HG03064 (cell line): ENCODE data around the gene PELI2.

Experiments used
- ATAC-seq: cut with Tn5 transposase; IDR thresholded peaks from one replicate; pipeline ENCODE4 v1.9.1; 2021; ENCODE audit warnings: low read depth; ENCODE audit not compliant: unreplicated experiment

PELI2 gene

DNA sequence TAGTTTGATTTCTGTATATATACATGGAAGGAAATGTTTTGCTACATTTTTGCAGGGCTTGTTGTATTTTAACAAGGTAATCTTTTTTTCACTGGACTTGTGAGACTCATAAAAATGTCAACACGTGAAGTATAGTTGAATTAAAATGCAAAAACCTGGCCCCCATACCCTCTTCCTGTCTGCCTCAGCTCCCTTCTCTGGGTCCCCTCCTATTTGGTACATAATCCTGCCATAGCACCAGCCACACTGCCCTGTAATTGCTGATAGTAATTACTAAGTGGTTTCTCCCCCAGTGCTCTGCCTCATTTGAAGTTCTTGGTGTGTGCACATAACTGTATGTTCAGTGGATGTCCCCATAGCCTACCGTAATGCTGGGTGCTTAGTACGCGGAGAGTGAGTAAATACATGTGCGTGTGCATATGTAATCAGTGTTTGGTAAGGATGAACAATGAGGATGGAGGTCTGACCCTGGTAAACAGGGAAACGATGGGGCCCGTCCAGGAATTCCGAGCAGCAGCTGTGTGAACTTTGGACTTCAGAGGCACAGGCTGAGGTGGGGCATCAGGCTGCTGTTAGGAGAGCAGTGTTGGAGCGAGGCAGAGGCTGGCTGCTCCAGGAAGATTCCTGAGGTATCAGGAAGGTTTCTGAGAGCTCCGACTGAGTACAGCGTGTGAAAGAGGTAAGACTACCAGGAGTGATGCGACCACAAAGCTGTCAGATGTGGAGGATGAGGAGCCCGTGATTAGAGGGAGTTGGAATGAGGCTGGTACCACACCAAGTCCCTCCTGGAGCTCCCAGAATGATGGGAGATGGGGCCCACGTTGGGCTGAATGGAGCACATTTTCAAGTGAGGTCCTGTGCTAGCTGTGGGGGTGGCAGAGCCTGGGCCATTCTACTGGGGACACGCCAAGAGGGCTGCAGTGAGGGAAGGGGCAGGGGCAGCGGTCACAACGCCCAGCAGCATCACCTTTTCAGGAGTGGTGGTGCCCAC is 106.8 kb downstream of the PELI2 start:
- no peak for ATAC-seq

DNA sequence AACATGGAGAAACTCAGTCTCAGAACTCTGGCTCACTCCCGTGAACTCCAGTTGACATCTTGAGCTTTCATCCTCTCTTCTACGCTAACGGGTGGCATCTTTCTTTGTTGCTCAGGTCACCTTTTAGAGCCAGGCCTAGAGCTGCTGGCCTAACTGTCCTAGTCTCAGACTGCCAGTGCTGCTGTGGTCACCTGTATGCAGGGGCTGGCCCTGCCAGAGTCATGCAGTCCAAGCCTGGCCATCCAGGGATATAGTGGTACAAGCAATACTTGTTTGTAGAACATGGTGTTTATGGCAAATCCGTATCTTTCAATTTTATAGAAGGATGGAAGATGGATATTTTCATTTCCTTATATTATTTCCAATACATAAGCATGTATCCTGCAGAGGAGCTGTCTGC is 117.2 kb downstream of the PELI2 start:
- no peak for ATAC-seq

DNA sequence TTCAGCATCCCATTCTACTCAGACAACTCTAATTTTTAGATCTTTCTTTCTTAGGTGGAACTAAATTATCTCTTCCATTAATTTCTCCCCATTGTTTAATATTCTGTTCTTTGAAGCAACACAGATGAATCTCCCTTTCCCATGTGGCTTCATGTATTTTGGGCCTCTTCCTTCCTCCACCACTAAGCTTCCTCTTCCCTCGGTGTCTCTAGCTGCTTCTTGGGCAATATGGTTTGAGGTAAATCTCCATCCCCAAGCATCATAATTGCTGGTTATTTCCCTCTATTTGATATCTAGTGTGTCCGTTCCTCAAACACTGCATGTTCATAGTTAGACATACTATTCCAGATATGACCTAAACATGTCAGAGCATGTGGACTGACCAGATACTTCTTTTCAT is 119.2 kb downstream of the PELI2 start:
- no peak for ATAC-seq

DNA sequence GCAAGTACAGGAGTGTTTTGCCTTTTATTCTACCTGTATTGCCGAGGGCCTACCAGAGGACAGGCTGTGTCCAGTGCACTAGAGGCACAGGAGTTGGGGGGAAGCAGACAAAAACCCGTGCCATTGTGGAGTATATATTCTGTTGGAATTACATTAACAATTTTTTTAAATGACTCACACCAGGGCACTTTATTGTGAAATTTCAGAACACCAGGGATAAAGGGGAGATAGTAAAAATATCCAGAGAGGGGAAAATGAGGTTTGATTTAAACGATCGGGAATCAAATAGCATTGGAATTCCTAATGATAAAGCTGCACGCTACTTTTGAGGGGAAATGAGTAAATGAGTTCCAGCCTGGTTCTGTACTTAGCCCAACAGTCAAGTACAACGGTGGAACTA is 123.2 kb downstream of the PELI2 start:
- no peak for ATAC-seq

DNA sequence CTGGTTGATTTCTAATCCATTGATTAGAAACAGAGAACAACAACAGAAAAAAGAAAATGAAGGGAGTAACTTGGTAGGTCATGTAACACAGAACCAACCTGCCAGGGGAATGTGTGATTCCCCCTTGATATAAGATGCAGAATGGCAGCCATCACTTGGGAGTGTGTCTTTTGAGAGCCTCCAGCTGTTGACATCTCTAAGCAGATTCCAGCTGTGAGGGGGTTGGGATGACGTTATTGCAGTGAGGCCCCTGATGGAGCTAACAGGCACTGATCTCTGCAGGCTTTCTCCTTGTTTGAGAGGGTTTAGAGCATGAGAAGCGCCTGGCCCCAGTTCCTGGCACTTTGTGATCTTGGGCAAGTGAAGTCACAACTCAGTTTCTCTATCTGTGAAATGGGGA is 124.9 kb downstream of the PELI2 start:
- ATAC-seq: no peak

DNA sequence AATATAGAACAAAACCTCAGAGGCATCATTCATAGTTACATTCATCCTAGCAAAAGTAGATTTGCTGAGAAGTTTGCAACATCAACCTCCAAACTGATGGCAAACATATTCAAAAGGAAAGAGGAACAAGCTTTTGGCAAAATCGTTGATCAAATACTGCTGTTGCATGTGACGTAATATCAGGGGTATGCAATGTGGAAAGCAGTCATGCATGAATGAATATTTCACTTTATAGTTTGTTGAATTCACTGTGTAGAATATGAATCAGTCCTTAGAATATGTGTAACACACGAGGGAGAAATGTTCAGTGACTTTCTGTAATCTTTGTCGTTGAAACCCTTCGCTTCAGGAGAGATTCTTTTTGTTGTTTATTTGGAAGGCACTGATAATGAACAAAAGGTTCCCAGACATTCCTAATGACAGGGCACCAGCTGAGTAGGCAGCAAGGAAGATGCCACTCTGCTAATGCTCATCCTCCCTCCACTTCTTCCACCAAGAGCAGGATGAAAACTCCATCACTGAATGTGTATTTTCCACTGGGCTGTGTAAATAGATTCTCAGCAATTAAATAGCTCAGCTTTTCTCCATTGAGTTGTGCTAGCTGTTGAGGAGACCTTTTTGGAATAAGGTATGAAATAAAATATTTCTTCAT is 126.1 kb downstream of the PELI2 start:
- ATAC-seq: no peak

DNA sequence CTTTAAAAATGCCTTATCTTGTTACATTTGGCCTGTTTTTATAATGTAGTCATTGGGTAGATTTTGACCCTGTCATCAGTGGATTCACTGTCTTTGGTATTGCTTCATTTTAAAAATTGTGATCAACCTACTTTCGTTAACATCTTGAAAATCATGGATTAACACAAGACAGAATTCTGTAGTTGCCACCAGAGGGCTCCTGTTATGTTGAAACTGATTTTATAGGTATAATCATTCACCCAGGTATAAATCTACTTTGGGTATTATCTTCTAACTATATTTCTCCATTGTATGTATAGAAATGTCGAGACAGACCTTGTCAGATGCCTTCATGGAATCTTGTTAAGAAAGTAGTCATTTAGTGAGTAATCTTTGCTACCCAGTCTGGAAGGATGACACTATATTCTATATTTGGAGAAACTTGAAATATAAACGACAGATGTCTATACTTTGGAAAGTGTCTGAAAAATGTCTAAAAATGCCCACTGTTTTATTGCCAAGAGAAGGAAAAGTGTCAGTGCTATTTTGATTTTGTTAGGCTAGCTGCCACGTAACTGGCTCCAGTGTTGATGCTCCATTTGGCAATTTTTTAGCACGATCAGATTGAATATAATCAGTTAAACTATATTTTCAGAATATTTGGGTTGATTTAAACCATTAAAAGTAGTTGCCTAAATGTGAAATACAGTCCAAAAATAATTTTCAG is 129.4 kb downstream of the PELI2 start:
- ATAC-seq: no peak

DNA sequence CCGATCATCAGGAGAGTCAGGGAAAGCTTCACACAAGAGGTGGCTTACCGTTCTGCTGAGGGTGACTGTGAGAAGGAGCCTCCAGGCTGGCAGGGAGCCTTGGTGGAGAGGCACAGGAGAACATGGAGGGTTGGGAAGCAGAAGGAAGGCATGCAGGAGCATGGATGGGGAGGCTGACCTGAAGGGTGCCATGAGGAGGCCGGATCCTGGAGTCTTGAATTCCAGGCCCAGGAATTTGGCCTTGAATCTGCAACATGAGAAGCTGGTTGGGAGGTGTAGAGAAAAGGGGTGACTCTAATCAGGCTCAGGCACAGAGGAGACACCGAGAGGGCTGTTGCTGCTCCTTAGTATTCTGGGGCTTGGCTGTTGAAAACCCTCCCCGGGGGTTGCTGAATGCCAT is 130.2 kb downstream of the PELI2 start:
- ATAC-seq: no peak

DNA sequence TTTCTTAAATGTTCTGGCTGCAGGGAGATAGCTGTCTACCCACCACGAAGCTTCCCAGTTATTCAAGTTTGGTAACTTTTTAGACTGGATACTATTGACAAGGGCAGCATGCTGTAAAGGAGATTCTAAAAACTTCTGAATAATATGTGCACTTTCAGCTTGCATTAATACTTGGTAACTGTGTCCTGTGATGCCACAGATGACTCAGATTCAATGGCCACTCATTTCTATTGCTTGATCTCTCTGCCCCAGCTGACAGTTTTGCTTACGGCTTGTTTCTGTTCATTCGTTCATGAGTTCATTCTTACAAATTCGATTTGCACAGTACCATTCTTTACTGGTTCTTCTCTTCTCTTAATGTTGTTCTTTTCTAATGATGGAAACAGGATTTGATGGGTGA is 142.8 kb downstream of the PELI2 start:
- no peak for ATAC-seq

DNA sequence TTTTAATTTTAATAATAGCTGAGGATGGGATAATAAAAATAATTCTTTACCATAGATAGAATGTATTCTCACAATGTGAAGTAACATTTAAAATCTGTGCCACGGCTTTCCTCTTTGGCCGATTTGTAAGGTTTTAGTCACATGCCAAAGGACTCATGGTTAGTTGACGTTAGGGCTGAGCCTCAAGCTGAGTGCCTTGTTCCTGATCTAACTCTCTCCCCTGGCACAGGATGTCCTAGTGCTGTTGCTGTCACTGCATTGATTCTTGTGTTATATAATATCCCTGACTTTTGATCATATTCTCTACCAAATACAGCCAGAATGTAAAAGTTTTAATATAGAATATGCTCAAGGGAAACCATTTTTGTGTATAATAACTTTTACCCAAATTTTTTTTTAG is 144.3 kb downstream of the PELI2 start:
- no peak for ATAC-seq

DNA sequence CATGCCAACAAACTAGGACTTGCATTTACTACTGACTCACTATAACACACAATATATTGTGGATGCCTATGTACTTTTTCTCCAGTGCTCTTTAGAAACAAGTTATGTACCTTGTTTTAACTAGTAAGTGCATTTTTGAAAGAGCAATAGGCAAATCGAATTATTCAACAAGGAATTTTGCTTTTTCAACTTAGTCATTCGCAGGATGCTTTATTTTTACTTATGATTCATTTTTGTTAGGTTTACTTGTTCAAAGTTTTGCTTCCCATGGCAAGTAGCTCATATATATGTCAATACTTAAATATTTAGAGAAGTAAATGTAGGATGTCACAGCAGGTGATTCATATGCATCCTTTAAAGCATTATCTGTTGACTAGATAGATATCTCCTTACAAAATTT is 149.8 kb downstream of the PELI2 start:
- no peak for ATAC-seq

DNA sequence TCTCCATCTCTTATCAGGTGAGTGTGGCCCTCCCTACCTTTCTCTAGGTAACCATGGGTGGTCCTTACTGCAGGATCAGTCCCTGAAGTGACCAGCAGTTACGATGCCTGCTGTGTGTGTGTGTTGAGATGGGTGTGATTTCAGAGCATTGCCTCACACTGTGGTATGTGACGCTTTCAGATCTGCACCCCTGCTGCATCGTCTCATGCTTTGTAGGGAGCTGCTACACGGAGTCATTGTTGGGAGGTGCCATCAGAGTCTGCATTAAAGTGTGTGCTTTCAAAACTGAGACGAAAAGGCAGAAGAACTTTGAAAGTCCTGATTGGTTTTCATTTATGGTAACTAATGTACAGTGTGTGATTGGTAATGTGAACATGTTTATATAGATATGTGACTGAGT is 150.5 kb downstream of the PELI2 start:
- ATAC-seq: no peak

DNA sequence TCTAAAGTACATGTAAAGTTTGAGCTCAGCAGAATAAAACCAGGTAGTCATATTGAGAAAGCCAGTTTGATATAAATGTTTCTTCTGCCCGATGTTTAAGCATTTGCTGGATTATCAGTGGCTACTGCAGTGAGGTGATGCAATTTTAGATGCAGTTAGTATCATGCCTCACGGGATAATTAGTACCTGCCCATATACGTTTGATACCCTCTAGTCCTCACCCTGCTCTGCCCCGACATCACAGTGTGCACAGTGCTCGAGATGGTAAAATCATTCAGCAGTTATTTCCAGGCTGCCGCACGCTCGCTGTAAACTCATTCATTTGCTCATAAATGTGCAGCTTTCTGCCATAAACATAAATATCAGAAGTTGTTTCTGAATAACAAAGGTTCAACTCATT is 152.7 kb downstream of the PELI2 start:
- no peak for ATAC-seq

DNA sequence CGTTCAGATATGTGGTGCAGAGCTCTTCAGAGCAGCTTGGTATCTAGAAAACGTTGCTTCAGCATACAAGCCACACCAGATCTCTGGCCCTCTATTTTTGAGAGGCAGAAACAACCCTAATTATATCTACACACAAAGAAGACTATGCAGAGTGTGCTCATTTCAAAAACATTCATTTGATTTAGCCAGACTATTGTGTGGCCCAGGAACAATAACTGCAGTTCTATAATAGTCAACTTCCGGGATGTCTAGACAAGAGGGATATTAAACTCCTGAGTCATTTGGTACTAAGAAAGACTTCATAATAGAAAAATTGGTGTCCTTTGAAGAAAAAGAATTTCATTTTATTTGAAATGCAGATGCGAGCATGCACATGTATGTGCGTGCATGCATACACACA is 153.8 kb downstream of the PELI2 start:
- no peak for ATAC-seq

DNA sequence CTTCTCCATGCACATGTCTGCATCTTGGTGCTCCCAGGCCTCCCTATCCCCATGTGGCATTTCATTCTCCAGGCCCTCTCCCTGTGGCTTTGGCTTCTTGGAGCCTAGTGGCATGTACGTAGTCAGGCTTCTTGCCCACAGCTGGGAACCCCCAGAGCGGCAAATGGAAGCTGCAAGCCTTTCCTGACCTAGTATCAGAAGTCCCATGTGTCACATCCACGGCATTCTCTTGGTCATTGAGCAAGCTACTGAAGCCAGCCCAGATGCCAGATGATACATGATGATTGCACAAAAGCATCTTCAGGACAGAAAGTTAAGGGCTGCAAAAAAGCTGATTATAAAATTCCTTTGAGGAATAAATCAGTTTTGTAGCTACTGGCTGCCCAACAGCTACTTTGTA is 154.9 kb downstream of the PELI2 start:
- no peak for ATAC-seq

DNA sequence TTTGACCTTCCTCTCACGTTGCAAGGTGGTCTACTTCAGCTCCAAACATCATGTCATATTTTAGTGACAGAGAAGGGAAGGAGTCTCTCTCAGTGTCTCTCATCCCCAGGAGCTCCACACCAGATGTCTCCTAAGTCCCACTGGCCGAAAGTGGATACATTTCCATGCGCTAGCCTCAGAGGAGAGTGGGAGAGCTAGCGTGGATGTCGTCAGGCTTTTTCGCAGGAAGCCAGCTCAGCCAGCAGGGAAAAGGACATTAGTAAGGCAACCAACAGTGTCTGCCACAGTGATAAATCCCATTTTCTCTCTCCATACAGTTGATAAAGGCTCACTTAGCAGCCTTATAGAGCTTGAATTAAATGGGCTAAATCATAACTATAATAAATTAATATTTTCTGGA is 155.7 kb downstream of the PELI2 start:
- ATAC-seq: no peak

DNA sequence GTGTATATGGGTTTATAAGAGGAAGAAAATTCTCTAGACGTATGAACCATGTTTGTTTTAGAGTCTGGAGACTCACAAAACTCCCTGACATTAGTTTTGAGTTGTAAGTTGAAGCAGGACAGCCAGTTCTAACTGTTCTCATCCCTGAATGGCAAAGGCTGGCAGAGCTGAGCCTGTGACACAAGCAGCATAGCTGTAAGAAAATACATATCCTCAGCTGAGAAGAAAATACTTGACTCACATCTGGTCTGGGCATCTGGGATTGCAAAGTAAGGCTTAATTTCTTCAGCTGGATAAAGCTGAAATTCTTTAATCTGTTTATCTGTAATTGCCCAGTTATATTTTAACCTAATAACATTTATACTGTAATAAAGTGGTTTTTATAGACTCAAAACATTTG is 156.3 kb downstream of the PELI2 start:
- ATAC-seq: no peak

DNA sequence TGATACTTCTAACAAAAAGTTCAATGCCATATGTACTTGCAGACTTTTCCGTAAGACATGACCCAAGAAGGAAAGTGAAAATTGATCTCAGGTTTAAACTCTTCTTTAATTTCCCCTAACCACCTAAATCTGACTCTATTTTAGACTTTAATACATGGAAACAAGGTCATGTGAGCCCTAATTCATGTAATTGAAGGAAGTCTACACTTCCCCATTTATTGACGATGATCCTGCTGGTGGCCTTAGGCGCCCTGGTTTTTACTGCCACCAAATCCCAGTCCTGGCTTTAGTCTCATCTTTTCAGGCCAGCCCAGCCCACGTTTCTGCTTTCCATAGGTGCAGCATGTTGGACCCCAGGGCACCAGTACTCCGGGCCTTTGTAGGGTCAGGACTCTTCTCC is 157.9 kb downstream of the PELI2 start:
- ATAC-seq: no peak

DNA sequence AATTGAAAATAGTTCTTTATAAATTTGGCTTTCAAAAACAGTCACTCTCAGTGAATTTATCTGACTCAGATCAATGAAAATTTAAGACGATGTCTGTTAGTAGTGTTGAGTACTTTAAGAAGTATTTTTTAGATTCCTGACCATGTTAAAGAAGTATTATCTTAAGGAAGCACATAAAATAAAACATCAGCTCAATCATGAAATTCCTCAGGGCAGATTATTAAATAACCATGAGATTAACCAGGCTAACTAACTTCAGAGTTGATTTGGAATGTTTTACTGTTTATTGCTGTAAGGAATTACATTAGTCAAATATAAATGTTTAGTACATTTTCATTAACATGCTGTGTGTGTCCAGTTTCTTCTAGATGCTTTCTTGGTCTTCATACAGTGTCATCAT is 160.2 kb downstream of the PELI2 start:
- no peak for ATAC-seq

DNA sequence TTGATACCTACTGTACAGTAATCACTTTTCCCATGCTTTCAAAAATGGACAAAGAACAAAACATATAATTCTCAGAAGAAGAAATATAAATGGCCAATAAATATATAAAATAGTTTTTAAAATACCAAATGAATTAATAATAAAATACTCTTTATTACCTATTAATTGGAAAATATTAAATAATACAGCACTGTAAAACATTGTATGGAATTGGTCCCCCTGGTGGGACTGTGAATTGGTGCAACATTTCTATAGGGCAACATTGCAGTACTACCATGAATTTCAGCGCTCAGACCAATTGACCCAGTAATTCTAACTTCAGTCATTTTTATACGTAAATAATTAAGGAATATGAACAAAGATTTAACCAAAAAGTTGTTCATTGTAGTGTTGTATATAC is 162.6 kb downstream of the PELI2 start:
- no peak for ATAC-seq

DNA sequence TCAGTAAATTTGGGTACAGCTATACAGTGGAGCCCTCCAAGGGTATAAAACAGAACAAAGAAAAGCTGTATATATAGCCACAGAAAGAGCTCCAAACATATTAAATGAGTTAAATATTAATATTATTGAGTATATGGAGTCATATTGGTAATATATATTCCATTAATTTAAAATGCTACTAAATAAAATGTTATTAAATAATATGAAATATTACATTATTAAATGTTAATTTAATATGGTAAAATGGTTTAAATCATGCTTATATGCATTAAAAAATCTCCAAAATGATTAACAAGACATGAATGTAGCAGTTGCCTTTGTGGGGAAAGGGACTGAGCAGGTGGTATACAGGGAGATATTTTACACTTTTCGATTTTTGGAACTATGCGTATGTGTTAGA is 164.0 kb downstream of the PELI2 start:
- no peak for ATAC-seq
